H1 (cell line): ENCODE data around the gene CDC42BPB. TPM values are rescaled to one million over a fixed set of nuclear protein-coding genes. Genes with fewer than 3 reads are reported as not detected.

Experiments used
- ATF2 ChIP-seq: IDR thresholded peaks from 2 replicates; pipeline ENCODE4 v1.6.1; 2012; ENCODE audit warnings: low read length, inconsistent platforms
- BRCA1 ChIP-seq: IDR thresholded peaks from 2 replicates; pipeline ENCODE4 v1.6.1; 2012; ENCODE audit warnings: low read depth, low read length, improper control_type of control experiment
- E2F6 ChIP-seq: IDR thresholded peaks from 2 replicates; pipeline ENCODE4 v1.6.1; 2012; ENCODE audit warnings: inconsistent platforms
- GABPA ChIP-seq: IDR thresholded peaks from 2 replicates; pipeline ENCODE4 v1.6.1; 2011; ENCODE audit warnings: mild to moderate bottlenecking, low read length, moderate library complexity, borderline replicate concordance; ENCODE audit not compliant: insufficient read depth
- RBBP5 ChIP-seq: IDR thresholded peaks from 2 replicates; pipeline ENCODE4 v1.7.1; 2012; ENCODE audit warnings: low read depth, mild to moderate bottlenecking, inconsistent platforms, low read length, moderate library complexity, borderline replicate concordance
- SAP30 ChIP-seq: fragments of 300-600 bp; sonication (generic); IDR thresholded peaks from 2 replicates; pipeline ENCODE4 v1.7.1; 2012; ENCODE audit warnings: low read length, moderate library complexity, mild to moderate bottlenecking, inconsistent platforms; ENCODE audit not compliant: insufficient read depth, insufficient replicate concordance
- SIN3A ChIP-seq, 2 experiments: IDR thresholded peaks in 1 of 2; conservative IDR thresholded peaks in 1 of 2; 2 replicates each; pipeline ENCODE4 v1.6.1; 2011 to 2012; ENCODE audit warnings: low read length in 2 of 2, improper control_type of control experiment in 1 of 2, low read depth in 1 of 2, mild to moderate bottlenecking in 1 of 2
- SP1 ChIP-seq: IDR thresholded peaks from 2 replicates; pipeline ENCODE4 v1.6.1; 2011; ENCODE audit warnings: low read depth, low read length
- polyA plus RNA-seq, 7 experiments: library from polyadenylated mRNA; depleted of rRNA in 3 of 7; stranded (reverse) in 5 of 7; unstranded in 2 of 7; fragments of >200 nt in 5 of 7; fragments of 200-250 nt in 2 of 7; gene quantifications; 1 replicate in 5 of 7; 2 replicates in 1 of 7; 4 replicates in 1 of 7; pipeline versions ENCODE4 v1.2.1 to v1.2.3, GENCODE V29; 2011 to 2013; ENCODE audit warnings: missing spikeins in 2 of 7, mixed read lengths in 2 of 7
- total RNA-seq: library from RNA; stranded (reverse); fragmentation: NEBNext Ultra II Directional; extraction: Animal tissue kit (Norgen Biotek cat#: 25700); gene quantifications from 2 replicates; pipeline ENCODE4 v1.2.1, GENCODE V29; 2021

Gene CDC42BPB
- total and polyA plus RNA-seq, 2 of the 8 experiments (the other 6 are each of a cell fraction or from before 2014, with no cell fraction given), result 51.2 to 88.2 TPM

GRCh38 chr14:103091041-103091882, 33.9 kb upstream of the CDC42BPB start (continued):
- TF ChIP-seq ATF2 (no peak), SP1 (no peak), BRCA1 (no peak), GABPA (0 out of 2 replicates have a peak, but pooled peaks have one; percentile 24), SAP30 (no peak), SIN3A (conservative IDR thresholded peaks at IDR 0.05 in 1 of 2, IDR thresholded peaks at IDR 0.05 in 1 of 2; ENCODE audit: low read depth in 1 of 2, low read length in 2 of 2) (no peak), RBBP5 (0 out of 2 replicates have a peak, but pooled peaks have one; percentile 40), E2F6 (0 out of 2 replicates have a peak, but pooled peaks have one; percentile 17)
- TF ChIP-seq, all 59 proteins: peak for 7
